DMS53 treated with DMSO at 0.1 percent for 48 hours (cell line): ENCODE measurements around the gene HNRNPA1.
"Not testable (repeated sequence)": the region's sequence is repeated elsewhere in the genome, so short reads cannot be mapped to it uniquely, and the experiment has no call there.

Source experiments
- DNase-seq: peaks from one replicate; lab custom pipeline; 2025; ENCODE audit not compliant: unreplicated experiment; lab: John Stamatoyannopoulos, UW

Gene HNRNPA1

GRCh38 chr12:54273981-54274380, 6.5 kb upstream of the HNRNPA1 start:
- no peak for DNase-seq

DNA sequence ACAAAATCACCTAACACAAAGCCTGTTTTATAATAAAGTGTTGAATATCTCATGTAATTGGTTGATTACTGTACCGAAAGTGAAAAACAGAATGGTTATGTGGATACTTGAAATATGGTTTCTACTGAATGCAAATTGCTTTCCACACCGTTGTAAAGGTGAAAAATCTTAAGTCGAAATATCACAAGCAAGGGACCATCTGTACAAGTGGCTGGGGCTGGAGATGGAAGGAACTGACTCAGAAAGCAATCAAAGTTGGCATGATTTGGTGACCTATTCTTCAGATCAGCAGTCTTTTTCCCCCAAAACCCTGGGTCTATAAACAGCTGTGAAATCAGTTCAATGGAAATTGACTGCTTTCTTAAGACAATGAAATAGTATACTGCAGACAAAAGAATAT, 4.2 kb upstream of the HNRNPA1 start:
- DNase-seq = no peak

GRCh38 chr12:54277823-54278276, 2.7 kb upstream of the HNRNPA1 start:
- DNase-seq = no peak

DNA sequence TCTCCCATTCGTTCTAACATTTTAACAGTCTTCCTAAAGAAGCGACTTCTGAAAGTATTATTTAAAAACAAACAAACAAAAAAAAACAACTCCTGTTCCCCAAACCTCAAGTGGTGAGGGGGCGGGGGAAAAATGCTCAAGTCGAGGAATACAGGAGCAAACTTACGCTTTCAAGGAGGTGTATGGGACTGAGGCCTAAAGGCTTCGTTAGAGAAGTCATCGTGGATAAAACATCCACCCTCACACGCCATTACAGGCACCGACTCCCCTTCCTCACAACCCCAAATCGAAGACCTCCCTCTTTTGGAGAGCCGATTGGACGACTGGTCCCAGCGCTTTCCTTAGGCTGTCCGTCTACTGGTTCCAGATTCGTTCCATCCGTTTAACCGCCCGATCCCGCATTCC, 1.3 kb upstream of the HNRNPA1 start:
- DNase-seq = no peak

DNA sequence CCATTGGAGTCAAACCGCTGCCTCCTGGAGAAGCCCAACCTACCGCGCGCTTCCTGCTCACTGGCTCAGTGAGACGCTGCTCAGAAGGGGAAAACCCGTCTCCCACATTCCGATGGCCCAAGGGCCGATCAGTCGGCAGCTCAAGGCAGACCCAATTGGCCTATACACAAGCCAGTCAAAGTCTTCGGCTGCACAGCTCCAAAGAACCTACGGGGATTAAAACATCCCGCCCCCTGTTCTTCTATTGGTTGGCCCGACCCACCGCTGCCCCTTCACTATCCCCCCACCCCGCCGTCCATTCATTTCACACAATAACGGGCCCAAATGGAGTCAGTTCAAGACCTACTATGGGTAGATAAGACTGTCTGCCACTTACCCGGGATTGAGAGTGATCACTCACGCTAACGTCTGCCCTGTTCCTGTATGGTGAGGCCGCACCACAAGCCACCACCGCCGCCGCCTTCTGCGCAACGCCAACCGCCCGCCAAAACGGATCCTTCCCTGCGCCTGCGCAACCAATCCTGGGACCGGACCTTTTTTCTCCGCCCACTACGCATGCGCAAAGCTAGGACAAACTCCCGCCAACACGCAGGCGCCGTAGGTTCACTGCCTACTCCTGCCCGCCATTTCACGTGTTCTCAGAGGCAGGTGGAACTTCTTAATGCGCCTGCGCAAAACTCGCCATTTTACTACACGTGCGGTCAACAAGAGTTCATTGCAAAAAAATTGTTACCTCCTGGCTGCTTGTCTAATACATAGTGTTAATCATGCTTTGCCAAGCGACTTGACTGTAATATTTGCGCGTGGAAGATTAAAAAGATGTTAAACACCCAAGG, 676 bp upstream of the HNRNPA1 start, which contains the start of gene CBX5:
Gene CBX5, minus strand, starts transcription at position 491 of the 836 bp plus-strand sequence. CDS start 22,472 bp downstream, outside the sequence.
- peak; percentile 98 for DNase-seq

DNA sequence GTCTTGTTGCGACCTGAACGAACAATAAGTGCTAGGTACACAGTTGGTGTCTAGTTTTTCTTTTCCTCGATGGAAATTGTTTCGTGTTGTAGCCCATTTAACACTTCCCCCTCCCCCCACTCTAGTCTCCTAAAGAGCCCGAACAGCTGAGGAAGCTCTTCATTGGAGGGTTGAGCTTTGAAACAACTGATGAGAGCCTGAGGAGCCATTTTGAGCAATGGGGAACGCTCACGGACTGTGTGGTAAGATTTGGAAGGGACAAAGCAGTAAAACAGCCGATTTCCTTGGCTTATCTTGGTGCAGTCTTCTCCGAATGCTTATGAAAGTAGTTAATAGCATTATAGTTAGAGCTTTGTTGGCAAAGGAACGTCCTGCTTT, 724 bp downstream of the HNRNPA1 start:
- DNase-seq = not testable (repeated sequence)

DNA sequence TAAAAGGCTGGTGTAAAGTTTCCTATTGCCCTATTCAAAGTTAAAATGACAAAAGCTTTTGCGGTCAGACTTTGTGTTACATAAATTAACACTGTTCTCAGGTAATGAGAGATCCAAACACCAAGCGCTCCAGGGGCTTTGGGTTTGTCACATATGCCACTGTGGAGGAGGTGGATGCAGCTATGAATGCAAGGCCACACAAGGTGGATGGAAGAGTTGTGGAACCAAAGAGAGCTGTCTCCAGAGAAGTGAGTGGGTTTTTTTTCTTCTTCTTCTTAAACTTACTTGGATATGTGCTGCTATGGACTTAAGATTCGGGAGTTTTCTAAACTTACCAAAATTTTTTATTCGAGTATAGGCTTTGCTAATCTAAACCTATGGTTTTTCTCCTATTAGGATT, 1.2 kb downstream of the HNRNPA1 start:
- not testable (repeated sequence) for DNase-seq

- DNase-seq = no peak
Measured at GRCh38 chr12:54282949-54283593, 2.5 kb downstream of the HNRNPA1 start.

GRCh38 chr12:54284070-54284780, 3.7 kb downstream of the HNRNPA1 start:
- not testable (repeated sequence) for DNase-seq

DNA sequence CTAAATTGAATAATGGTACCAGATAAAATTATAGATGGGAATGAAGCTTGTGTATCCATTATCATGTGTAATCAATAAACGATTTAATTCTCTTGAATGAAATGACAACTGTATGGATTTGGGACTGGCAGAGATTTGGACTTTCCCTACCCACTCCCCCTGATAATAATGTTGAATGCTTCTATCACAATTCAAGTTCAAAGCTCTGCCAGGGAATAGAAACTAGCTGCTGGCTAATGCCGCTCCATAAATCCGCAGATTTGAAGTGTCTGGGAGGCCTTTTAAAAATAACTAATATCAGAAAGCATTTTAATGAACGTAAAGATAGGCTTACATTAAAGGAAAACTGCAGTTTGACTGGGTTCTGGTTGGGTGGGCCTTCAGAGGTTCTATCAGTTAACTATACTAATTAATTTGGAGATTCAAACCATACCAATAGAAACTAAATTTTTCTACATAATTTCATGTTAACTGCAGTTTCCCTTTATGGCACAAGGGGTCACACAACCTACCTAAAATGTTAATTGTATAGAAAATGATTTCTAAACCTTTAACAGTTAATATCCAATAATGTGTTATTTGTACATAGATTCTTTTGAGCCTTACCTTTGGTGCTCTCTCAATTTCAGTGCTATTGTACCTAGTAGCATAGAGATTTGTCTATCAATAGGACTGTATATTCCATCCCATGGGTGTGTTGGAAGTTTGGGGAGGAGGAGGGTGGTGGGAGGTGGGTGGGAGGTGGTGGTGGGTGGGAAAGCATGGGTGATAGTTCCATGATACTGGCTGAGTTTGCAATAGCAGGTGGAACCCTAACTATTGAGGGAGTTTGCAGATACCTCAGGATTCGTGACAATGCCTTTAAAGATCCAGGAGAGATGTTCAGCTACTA, 4.9 kb downstream of the HNRNPA1 start:
- DNase-seq = no peak

DNA sequence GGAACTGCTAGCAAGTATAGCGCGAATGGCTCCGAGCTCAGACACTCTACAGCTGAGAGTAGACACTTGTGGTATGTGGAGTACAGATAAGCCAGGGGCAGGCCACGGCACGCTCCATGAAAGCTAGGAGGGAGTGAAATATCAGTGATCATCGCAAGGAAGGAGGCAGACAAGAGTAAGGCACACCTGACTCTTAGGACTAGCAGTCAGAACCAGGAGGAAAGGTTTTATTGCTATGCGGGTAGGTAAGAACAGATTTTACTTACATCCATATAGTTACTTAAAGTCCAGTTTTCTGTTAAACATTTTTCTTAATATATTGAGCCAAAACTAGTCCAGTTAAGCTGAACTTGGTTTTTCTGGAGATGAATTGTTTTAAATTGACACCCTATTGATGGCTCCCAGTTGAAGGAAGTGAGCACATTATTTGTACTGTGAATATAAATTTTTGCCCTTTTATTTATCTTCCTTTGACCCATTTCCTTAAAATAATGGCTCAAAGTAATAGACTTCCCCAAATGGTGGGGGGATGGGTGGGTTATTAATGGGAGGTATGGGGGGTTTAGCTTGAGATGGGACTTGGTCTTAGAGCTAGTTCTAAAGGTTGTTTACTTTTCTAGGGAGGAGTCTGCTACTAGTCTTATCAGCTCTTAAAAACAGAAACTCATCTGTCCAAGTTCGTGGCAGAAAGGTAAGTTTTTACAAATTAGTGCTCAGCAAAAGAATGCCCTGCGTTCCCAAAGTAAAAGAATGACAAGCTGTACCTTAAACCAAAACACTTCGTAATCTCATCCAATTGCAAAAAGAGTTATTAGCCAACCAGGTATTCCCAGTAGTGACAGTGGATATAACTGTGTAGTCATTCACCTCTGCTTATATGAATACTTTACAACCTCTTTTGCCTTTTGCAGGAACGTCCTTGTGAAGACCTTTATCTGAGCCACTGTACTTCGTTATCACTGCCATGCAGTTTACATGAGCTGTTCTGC, 5.8 kb downstream of the HNRNPA1 start:
- no peak for DNase-seq

- no peak for DNase-seq
Measured at GRCh38 chr12:54287261-54288157, 7.0 kb downstream of the HNRNPA1 start.

DNA sequence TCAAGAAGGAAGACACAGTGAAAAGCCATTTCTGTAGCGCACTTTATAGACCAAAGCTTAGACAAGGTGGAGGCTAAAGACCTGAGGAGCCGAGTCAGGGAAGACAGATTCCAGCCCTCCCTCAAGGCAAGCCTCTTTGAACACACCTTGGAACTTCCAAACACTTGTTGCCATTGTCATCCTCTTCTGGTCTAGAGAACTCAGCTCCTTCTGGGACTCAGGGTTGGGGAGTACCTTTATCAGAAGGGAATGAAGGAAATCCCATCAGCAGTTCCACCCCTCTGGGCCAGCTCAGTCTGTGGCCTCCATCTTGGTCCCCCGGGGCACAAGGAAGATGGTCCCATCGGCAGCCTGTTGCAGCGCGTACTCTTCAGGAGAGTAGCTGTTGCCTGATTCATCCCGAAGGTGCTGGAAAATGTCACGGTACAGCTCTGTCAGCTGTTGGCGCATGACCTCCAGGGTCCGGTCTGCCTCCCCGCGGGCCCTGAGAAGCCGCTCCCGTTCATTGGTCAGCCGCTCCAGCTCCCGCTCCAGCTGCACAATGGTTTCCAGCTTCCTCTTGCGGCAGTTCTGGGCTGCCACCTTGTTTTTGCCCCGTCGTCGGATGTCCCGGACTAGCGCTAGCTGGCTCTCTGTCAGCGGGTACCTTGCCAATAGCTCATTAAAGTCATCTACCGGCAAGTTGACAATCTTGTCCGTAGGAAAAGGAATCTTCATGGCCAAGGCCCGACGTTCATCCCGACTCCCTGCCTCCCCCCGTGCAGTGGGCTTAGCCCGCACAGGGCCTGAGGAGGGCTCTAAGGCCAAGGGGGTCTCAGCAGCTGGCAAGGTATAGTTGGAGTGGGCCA, 11.8 kb downstream of the HNRNPA1 start:
- no peak for DNase-seq

GRCh38 chr12:54292931-54293241, 12.4 kb downstream of the HNRNPA1 start:
- DNase-seq = no peak

DNA sequence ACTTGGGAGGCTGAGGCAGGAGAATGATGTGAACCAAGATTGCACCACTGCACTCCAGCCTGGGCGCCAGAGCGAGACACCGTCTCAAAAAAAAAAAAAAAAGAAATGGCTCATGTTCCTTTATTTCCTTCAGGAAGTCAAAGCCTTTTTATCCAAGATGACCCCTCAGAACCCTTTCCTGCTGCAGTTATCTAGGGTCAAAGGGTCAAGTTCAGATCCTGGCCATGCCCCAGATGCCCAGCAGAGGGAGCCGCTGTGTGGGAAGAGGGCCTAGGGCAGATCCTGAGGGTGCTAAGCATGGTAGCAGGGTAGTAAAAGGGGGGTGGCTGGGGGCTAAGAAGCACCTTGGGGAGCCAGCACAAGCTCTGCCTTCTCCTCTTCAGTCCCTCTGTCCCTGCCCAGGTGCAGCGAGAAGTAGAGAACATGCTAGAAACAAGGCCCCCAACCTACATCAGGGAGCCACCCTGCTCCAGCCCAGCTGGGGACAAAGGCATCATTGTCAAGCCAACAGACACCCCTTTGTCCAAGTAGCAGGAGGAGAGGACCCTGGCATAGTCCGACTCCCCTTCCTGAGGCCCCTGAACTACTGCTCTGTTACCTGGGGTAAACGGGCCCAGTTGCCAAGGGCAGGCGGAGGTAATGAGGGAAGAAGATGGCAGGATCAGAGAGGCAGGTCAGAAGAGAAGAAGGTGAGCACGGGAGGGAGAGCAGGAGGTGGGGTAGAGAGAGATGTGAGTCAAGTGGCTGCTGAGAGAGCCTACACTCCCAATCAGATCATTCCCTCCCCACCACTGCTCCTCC, 13.8 kb downstream of the HNRNPA1 start:
- peak; percentile 24 for DNase-seq

DNA sequence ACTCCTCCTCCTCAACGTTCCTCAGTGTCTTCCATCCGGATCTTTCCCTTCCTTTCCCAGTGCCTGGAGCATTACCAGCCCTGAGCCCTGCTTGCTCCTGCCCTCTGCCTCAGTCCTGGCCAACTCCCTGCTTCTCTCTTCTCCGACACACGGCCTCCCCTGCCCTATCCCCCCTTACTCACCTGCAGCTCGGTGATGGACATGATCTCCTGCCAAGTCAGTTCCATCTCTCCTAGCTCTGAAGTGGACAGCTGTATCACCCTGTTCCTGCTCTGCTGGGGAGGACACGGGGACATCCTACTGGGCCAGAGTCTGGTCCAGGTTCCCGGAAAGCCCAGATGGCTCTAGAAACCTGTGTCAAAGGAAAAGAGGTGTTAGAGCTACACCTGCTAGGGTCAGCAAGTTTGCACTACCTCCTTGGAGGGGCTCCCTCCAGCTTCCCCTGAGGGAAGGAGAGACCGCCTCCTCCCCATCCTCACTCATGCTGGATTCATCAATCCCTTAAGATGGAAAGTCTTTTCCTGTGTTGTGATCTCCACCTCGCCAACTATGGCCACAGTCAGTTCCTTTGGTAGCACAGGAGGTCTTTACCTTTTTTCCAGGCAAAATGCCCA, 14.5 kb downstream of the HNRNPA1 start:
- DNase-seq = no peak
